ENCODE results near the gene THEM4.

DNA sequence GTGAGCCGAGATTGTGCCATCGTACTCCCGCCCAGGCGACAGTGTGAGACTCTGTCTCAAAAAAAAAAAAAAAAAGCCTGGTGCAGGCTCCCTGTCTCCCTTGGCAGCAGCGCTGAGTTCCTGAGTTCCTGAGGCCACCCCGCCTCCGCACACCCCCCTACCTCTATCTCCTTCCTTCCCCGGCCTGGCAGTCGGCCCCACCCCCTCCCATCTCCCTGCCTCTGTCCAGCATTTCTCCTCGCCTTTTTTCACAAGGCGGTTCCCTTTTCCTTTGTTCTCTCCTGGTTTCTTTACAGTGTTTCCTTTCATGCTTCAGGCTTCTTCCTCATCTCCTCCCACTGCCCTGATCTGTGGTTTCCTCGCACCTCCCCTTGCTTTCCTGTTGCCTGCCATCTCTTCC is 80.4 kb downstream of the THEM4 start:
- TF ChIP-seq CTCF (IDR thresholded peaks at IDR 0.05) (no peak), POLR2AphosphoS5 (IDR thresholded peaks at IDR 0.05) (no peak), POLR2A (IDR thresholded peaks at IDR 0.05) (no peak)

Data from breast epithelium (tissue), 3 donors.